Activated naive CD4-positive, alpha-beta T cell treated with Interleukin-2 at 50 U/mL for 16 hours (primary cell): ENCODE measurements around the gene NOXRED1.
"Not testable (repeated sequence)": the region's sequence is repeated elsewhere in the genome, so short reads cannot be mapped to it uniquely, and the experiment has no call there.

Experiments
- DNase-seq: peaks from one replicate; pipeline ENCODE4 v3.0.0-alpha.2; 2020

NOXRED1 gene

GRCh38 chr14:77423423-77423822 lies at the start of gene NOXRED1:
TSS of gene NOXRED1 (minus strand) at chr14:77423523. CDS start at chr14:77422889, 634 bp downstream.
- DNase-seq, result no peak

- DNase-seq, result no peak
Observed at GRCh38 chr14:77470224-77470870, 47.0 kb upstream of the NOXRED1 start.

- no peak for DNase-seq
Observed at GRCh38 chr14:77469539-77469938, 46.2 kb upstream of the NOXRED1 start.

GRCh38 chr14:77469067-77469505 lies 45.8 kb upstream of the NOXRED1 start:
- no peak for DNase-seq

- no peak for DNase-seq
Observed at GRCh38 chr14:77467801-77468200, 44.5 kb upstream of the NOXRED1 start.

- DNase-seq, result peak; percentile 66
Observed at GRCh38 chr14:77459072-77459723, 35.9 kb upstream of the NOXRED1 start.

- DNase-seq, result peak; percentile 45
Observed at GRCh38 chr14:77458249-77458950, 35.1 kb upstream of the NOXRED1 start.

- DNase-seq, result peak; percentile 93
Observed at GRCh38 chr14:77457522-77458248, 34.4 kb upstream of the NOXRED1 start, which contains the start of the genes AHSA1 and VIPAS39. TSS of gene AHSA1 (plus strand) at chr14:77458093. CDS start at chr14:77458190, 97 bp downstream. TSS of gene VIPAS39 (minus strand) at chr14:77457601. CDS start at chr14:77454102, 3,499 bp downstream.

GRCh38 chr14:77457115-77457521 lies 33.8 kb upstream of the NOXRED1 start:
- DNase-seq, result no peak

- no peak for DNase-seq
Observed at GRCh38 chr14:77455966-77456640, 32.8 kb upstream of the NOXRED1 start.

GRCh38 chr14:77442196-77442595 lies 18.9 kb upstream of the NOXRED1 start:
- DNase-seq, result no peak

- DNase-seq, result no peak
Observed at GRCh38 chr14:77439861-77440260, 16.5 kb upstream of the NOXRED1 start.

- no peak for DNase-seq
Observed at GRCh38 chr14:77438596-77438995, 15.3 kb upstream of the NOXRED1 start.

- DNase-seq, result no peak
Observed at GRCh38 chr14:77436042-77436441, 12.7 kb upstream of the NOXRED1 start.

GRCh38 chr14:77426396-77426795 lies 3.1 kb upstream of the NOXRED1 start:
- no peak for DNase-seq

- DNase-seq, result no peak
Observed at GRCh38 chr14:77424862-77425261, 1.5 kb upstream of the NOXRED1 start.

- DNase-seq, result no peak
Observed at GRCh38 chr14:77421201-77421600, 2.1 kb downstream of the NOXRED1 start.

- no peak for DNase-seq
Observed at GRCh38 chr14:77416836-77417235, 6.5 kb downstream of the NOXRED1 start.

- not testable (repeated sequence) for DNase-seq
Observed at GRCh38 chr14:77416098-77416497, 7.2 kb downstream of the NOXRED1 start.

- DNase-seq, result not testable (repeated sequence)
Observed at GRCh38 chr14:77415403-77416030, 7.8 kb downstream of the NOXRED1 start.

- no peak for DNase-seq
Observed at GRCh38 chr14:77409131-77409533, 14.2 kb downstream of the NOXRED1 start.

GRCh38 chr14:77407158-77407557 lies 16.2 kb downstream of the NOXRED1 start:
- DNase-seq, result no peak
